HG03439 (cell line): Measurements from ENCODE around the gene GRM2.

Experiments used
- ATAC-seq: cut with Tn5 transposase; IDR thresholded peaks from one replicate; pipeline ENCODE4 v1.9.1; 2021; ENCODE audit warnings: mild to moderate bottlenecking, moderate library complexity; ENCODE audit not compliant: unreplicated experiment

Gene GRM2

DNA sequence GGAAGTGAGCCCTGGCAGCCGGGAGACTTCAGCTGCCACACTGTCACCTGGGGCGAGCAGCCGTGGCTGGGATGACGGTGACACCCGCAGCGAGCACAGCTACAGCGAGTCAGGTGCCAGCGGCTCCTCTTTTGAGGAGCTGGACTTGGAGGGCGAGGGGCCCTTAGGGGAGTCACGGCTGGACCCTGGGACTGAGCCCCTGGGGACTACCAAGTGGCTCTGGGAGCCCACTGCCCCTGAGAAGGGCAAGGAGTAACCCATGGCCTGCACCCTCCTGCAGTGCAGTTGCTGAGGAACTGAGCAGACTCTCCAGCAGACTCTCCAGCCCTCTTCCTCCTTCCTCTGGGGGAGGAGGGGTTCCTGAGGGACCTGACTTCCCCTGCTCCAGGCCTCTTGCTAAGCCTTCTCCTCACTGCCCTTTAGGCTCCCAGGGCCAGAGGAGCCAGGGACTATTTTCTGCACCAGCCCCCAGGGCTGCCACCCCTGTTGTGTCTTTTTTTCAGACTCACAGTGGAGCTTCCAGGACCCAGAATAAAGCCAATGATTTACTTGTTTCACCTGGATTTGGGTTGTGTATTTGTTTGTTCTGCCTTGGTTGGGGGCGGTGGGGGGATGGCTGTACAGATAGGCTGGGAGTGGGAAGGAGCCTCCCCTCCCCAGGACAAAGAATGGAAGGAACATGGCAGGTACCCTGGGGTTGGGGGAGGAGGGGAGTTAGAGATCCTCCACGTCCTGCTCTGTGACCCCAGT, 2.9 kb upstream of the GRM2 start:
- no peak for ATAC-seq

DNA sequence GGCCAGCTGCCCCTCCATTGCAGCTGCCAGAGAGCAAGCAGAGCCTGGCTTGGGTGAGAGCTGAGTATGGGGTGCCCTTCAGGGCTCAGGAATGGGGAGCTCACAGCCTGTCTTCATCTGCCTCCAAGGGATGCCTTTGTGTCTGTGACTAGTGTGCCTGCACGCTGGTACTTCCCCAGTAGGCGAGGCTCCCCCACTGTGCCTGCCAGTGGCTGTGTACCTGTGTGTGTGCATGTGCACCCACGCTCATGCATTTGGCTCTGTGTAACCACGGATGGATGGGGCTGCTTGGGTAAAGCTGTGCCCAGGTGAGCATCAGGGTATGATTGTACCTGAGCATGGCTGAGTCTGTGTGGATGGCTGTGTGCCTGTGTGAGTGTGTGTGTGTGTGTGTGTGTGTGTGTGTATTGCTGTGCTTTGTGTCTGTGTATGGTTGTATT, 2.3 kb upstream of the GRM2 start:
- ATAC-seq = no peak

GRCh38 chr3:51705276-51706020, 1.4 kb upstream of the GRM2 start:
- no peak for ATAC-seq

- ATAC-seq = no peak
Observed at GRCh38 chr3:51706021-51706485, 815 bp upstream of the GRM2 start.

- ATAC-seq = no peak
Observed at GRCh38 chr3:51708216-51708845, 1.5 kb downstream of the GRM2 start.

- no peak for ATAC-seq
Observed at GRCh38 chr3:51709004-51709420, 2.1 kb downstream of the GRM2 start.

DNA sequence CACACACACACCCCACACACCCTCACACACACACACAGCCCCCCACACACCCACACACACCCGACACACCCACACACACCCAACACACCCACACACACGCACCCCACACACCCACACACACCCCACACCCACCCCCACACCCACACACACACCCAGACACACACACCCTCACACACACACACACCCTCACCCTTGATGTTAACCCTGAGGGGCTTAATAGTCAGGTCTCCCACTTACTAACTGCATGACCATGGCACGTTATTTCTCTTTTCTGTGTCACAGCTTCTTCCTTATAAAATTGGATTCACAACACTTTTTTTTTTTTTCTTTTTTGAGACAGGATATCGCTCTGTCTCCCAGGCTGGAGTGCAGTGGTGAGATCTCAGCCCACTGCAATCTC, 2.8 kb downstream of the GRM2 start:
- ATAC-seq = no peak

DNA sequence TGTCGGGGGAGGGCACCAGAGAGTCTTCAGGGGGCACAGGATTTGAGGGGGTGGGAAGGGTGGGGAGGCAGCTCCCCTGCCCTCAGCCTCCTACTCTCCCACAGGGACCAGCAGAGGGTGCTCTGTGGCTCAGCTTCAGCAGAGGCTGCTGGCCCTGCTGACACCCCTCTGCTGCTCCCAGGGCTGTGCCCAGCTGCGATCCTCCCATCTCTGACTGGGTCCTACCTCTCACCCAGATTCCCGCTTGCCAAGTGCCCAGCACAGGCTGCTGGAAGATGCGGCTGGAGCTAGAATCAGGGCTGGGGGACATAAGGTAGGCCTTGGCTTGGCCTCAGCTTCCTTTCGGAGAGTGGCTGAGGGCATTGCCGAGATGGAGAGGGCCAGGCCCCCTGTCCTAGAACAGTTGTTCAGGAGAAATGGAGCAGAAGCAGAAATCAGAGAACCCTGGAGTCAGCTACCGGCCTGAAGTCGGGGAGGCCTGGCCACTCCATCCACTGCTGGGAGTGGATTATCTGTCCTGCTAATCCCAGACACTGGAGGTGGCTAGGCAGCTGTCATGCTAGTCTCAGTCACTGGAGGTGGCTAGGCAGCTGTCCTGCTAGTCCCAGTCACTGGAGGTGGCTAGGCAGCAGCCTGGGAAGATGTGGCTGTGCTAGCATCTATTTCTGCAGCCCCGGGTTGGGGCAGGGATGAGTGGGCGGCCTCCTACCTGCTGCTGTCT, 3.9 kb downstream of the GRM2 start:
- no peak for ATAC-seq

DNA sequence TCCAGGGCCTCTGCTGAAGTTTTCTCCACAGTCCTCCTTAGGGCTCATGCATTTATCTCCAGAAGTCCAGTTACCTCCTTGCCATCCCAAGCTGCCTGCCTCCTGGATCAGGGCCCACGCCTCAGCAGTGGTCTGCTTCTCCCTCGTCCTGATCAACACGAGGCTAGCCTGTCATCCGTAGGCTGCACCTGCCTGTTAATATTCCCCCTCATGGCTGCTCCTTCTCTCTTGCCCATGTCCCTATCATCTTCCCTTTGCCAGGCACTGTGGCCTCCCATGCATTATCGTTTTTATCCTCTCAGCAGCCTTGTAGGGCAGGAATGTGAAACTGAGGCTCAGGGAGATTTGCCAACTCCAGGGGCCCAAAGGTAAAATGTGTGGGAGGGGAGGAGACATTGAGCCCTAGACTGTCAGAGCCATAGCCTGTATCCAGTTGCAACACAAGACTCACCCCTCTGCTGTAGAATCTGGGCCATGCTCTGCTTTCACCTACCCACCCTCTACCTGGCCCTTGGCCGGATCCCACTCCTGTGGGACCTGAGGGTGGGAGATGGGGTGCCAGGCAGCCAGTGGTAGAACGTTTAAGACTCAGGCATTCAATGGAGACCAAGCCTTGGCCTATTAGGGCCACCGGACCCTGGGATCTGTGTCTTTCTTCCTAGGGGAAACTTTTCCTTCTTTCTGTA, 4.6 kb downstream of the GRM2 start:
- no peak for ATAC-seq

DNA sequence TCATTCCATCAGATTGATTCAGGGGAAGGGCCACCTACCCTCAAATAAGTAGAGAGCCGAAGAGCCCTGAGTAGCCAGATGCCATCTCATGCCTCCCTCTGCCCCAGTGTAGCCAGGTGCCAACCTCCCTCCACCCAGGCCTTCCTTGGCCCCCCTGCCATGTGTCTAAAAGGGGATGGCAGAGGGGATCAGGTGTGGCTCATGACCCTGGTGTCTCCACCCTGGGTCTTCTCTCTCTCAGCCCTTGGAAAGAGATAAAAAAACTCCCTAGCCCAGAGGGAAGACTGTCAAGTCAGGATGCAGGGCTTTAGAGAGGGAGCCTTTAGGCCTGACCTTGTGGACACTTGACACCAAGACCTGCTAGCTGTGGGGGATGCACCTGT, 5.2 kb downstream of the GRM2 start:
- no peak for ATAC-seq

DNA sequence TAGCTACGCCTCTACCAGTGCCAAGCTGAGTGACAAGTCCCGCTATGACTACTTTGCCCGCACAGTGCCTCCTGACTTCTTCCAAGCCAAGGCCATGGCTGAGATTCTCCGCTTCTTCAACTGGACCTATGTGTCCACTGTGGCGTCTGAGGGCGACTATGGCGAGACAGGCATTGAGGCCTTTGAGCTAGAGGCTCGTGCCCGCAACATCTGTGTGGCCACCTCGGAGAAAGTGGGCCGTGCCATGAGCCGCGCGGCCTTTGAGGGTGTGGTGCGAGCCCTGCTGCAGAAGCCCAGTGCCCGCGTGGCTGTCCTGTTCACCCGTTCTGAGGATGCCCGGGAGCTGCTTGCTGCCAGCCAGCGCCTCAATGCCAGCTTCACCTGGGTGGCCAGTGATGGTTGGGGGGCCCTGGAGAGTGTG, 5.7 kb downstream of the GRM2 start:
- ATAC-seq = no peak

GRCh38 chr3:51712963-51713362, 6.1 kb downstream of the GRM2 start:
- ATAC-seq = no peak

DNA sequence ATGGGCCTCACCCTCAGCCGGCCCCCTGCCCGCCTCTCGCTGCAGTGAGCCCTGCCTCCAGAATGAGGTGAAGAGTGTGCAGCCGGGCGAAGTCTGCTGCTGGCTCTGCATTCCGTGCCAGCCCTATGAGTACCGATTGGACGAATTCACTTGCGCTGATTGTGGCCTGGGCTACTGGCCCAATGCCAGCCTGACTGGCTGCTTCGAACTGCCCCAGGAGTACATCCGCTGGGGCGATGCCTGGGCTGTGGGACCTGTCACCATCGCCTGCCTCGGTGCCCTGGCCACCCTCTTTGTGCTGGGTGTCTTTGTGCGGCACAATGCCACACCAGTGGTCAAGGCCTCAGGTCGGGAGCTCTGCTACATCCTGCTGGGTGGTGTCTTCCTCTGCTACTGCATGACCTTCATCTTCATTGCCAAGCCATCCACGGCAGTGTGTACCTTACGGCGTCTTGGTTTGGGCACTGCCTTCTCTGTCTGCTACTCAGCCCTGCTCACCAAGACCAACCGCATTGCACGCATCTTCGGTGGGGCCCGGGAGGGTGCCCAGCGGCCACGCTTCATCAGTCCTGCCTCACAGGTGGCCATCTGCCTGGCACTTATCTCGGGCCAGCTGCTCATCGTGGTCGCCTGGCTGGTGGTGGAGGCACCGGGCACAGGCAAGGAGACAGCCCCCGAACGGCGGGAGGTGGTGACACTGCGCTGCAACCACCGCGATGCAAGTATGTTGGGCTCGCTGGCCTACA, 8.5 kb downstream of the GRM2 start:
- ATAC-seq = no peak

DNA sequence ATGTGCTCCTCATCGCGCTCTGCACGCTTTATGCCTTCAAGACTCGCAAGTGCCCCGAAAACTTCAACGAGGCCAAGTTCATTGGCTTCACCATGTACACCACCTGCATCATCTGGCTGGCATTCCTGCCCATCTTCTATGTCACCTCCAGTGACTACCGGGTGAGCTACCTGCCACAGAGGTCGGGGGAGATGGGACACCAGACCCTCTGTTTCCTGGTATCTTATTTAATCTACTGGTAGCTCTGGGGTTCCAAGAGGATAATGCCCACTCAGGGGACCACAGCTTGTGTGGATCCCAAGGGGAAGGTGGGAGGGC, 9.1 kb downstream of the GRM2 start:
- no peak for ATAC-seq

- no peak for ATAC-seq
Observed at GRCh38 chr3:51716805-51717204, 9.9 kb downstream of the GRM2 start.

DNA sequence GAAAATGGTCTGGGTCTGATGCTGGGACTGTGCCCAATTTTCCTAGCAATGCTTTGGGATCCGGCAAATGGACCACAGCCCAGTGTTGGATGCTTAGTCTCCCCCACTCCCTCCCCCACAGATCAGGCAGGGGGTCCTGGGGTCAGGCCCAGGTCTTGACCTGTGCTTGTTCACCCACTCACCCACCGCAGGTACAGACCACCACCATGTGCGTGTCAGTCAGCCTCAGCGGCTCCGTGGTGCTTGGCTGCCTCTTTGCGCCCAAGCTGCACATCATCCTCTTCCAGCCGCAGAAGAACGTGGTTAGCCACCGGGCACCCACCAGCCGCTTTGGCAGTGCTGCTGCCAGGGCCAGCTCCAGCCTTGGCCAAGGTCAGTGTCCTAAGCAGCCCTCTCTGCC, 10.6 kb downstream of the GRM2 start:
- no peak for ATAC-seq

DNA sequence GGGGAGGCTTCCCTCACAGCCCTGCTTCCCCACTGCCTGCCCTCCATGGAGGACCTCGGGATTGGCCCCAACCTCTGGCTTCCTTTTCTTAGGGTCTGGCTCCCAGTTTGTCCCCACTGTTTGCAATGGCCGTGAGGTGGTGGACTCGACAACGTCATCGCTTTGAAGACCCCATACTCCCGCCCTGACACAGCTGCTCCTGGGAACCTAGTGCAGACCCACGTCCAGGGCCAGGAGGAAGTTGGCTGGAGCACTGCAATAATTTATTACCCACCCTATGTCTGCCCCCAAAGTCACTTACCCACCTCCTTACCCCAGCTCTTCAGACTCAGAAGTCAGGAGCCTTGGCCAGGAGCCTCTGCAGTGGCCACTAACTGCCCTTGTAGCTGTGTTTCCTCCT, 11.1 kb downstream of the GRM2 start:
- no peak for ATAC-seq

GRCh38 chr3:51718547-51719409, 11.9 kb downstream of the GRM2 start:
- peak; percentile 56 for ATAC-seq

DNA sequence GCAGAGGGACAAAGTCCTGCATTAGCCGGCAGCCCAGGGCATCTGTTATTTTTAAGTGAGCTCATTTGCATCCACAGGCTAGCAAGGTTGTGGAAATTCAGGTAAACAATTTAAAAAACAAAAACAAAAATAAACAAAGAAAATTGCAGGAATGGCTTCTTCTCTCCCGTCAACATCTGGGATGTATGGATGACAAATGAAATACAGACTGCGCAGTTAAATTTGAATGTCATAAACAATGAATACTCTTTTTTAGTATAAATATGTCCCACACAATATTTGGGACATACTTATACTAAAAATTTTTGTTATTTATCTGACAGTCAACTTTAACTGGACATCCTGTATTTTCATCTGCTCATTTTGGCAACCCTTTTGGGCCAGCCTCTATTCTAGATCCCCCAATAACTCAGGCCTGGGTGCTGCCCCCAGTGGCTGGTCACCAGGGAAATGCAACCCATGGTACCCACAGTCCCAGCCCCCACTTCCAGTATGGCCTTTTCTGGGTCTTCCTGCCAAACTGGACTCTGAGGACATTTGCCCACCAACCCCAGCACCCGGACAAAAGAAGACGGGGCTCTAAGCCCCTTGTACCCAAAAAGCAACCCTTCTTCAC, 12.7 kb downstream of the GRM2 start:
- ATAC-seq = no peak
